CD4-positive, alpha-beta T cell treated with Interleukin-12 subunit alpha and Interleukin-12 subunit beta, for 1 hour (primary cell): ENCODE measurements around the gene GNAQ.
"Not testable (repeated sequence)": the region's sequence is repeated elsewhere in the genome, so short reads cannot be mapped to it uniquely, and the experiment has no call there.

ENCODE experiments used
- DNase-seq: peaks from one replicate; pipeline ENCODE4 v3.0.0-alpha.2; 2020

Gene GNAQ

DNA sequence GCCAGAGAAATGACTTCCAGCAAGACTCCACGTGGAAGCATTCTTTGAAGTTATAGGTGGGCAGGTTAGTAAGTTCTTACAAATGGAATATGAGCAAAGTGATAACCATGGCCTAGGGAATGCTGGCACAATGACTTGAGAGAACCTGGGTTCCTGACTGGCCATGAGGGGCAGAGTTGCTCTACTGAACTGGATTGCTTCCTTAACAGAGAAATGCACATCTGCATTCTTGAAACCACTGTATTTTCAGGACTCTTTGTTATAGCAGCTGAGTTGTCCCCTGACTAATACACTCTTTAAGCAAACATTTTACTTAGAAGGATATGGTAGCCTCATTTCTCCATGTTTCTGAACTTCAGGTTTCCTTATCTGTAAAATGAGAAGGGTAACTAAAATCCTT is 275.2 kb downstream of the GNAQ start:
- DNase-seq: no peak

DNA sequence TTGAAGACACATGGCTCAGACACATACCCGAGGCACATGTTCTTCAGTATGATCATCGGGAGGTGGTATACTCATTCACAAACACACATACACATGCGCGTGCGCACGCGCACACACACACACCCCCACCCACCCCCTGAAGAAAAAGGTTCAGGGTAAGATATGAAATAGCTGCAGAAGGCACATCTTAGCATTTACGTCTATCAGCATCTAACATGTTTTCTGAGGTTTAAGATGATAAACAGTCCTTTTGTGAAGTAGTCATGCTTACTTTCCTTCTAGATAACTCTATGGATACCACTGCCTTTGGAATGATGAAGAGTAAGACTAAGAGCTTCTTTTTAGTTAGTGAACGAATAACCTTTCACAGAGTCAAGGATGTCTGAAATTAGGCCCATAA is 278.4 kb downstream of the GNAQ start:
- no peak for DNase-seq

DNA sequence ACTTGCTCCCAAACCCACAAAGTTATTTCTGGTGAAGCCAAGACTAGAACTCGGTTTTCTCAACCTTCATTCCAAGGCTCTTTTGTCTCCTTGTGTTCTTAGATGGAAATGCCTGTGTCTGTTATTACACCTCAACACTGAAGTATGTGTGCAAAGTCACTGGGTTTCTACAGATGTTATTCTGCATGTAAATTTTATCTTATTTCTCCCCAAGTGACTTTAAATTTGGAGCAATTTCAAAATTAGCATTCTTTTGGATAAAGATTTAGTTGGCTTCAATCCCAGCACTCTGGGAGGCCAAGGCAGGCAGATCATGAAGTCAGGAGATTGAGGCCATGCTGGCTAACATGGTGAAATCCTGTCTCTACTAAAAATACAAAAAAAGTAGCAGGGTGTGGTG is 279.1 kb downstream of the GNAQ start:
- no peak for DNase-seq

DNA sequence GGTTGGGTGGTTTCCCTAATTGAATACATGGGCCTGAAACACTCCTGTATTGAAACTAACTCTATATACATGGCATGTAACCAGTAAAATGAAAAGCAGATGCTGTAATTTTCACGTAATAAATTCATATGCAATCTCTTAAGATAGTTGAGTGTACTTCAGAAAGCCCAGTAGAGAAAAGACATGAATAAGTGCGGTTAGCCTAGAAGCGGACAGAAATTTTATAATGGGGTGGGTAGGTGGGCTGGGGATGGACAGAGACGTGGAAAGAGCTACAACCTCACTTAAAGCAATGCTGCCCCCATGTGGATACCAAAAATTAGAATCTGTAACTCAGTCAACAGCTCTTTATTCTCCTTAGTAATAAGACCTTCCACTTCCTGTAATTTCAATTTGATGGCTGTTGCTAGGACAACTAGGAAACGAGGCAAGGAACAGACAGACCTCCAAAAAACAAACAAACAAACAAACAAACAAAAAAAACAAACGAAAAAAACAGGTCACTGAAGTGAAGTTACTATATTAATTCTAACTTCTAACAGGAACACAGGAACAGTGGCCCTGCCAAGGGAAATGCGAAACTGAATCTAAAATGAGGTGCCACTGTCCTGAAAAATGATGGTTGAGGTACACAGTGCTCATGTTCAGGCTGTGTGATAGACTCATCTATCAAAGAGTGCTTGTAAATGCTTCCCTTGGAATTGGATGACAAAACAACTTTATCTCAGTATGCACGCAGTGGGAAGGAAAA is 280.1 kb downstream of the GNAQ start:
- DNase-seq: peak; percentile 30

DNA sequence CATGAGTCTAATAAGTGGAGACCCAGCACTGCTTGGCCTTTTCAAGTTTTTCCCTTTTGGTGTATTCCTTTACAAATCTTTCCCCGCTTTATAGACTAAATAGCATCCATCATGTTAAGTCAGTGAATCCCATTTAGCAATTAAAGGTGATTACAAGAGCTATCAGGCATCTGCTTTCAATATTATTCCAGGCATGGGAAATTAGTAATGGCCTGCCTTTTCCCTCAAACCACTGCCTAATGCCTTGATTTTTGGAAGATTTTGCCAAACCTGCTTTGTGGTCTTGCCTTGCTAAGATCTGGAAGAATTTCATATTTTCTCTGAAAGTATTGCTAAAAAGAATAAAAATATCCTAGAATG is 280.6 kb downstream of the GNAQ start:
- DNase-seq: no peak

DNA sequence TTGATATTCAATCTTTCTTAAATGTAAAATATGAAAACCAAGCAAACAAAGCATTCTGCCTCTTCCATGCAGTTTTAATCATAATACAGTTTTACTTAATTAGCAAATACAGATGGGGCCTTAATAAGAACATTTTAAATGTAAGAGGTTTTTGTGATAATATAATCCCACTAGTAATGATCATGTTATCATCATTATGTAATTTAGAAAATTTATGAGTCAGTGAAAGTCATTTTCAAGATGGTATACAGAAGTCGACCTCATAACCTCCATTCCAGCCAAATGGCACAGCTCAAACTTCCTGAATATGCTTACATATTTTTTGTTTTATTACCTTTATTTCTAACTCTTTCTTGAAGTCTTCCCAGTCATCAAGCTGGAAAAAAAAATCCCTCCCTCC is 281.3 kb downstream of the GNAQ start:
- DNase-seq: no peak

DNA sequence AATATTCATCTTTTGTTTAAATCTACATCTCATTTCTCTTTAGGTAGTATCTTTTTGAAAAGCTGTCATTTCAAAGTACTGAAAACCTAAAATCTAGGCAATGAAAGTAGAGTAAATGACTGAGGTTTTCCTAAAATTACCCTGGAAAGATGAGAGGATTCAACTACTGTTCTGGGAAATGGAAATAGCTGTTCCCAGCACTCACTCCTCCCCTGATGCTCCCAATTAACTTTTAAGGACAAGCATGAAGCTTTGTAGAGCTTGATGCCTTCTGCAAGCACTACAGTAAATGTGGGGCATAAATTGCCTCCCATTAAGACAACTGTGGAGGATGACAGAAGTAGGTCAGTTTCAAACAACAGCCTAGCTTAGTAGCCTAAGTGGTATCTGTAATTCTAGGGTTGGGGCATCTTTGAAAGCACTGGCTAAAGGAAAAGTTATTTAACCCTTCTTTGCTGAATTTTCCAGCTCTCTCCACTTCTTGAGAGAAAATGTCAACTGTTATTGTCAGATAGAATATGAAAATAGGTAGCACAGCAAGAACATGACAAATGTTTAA is 283.3 kb downstream of the GNAQ start:
- DNase-seq: no peak

DNA sequence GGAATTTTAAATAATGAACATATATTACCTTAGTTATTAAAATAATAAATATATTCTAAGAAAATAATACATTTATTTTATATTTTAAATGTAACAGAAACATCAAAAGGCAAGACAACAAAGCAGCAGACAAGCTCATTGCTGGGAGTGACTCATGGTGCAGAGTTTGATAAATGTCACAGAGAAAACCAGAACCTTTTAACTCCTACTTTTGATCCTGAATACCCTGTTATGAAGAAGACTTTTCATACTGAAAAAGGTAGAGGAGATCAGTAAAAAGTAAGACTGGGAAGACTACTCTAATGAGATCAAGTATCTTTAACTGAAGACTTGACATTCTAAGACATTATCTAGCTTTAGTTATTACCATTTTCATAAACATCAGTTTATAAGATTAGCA is 284.4 kb downstream of the GNAQ start:
- DNase-seq: no peak

DNA sequence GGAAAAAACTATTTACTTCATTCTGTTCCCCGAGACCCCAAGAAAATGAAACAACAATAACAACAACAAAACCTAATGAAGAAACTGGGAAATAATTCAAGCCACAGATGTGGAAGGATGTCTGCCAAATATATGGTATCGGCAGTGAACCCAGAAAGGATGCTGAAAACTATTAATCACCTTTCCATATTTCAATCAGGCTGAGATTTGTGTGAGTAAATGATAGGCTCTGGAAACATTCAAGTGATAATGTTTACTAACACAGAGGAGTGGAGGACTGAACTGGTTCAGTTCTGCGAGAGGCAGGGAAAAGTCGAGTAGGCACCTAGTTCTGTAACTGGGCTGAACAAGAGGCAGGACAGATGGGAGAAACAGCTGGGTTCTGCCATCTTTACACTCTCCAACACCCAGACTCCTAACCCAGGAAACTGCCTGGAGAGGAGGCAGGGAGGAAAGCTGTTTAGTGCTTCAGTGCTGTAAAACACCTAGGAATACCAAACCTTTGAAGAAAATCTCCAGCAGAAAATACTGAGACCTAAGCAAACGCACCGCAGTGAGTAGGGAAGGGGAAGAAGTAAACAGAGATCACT is 286.7 kb downstream of the GNAQ start:
- DNase-seq: no peak

DNA sequence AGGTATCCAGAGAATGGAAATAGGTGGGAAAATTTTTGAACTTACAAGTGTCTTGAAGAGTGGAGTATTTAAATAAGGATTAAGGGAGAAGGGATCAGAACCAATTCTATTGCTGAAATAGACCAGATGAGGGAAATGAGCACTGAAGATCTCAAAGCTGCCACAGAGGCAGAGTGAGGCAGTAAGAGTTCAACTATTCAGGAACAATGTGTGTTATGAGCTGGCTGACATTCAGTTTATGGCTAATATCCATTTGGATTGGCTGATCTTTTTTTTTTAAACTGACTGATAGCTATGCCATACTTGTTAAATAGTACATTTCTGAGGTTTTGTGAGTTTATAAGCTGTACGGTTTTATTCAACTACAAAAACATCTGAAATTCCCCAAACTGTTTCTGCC is 288.2 kb downstream of the GNAQ start:
- no peak for DNase-seq

DNA sequence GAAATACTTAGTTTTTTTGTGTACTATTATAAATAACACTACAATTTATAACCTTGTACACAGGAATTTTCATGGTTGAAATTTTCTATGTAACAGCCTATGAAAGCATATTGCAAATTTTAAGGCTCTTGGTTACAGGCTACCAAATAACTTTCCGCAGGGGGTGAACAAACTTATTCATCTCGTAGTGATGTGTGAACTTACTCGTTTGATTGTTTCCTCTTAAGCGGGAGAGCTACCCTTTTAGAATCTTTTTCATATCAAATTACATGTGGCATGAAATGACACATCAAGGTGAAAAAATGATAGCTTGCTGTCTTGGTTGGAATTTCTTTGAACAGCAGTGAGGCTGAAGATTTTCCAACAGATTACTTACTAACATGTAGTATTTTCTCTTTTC is 292.7 kb downstream of the GNAQ start:
- no peak for DNase-seq

DNA sequence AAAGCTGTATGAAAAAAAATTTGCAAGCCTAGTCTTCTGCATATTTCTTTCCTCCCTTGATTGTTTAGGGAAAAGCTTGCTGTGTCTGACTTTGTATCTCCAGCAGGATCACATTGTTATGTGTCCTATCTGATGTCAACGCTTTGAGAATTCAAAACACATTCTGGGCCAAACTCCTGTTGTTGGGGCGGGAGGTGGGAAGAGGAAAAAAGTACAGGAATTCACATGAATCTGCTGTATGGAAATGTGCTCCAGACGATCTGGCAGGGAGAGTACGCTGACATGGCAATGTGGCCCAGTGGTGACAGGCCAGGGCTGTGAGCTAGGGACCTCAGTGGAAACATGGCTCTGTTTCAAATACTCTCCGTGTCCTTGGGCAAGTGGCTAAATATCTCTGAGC is 296.1 kb downstream of the GNAQ start:
- no peak for DNase-seq

DNA sequence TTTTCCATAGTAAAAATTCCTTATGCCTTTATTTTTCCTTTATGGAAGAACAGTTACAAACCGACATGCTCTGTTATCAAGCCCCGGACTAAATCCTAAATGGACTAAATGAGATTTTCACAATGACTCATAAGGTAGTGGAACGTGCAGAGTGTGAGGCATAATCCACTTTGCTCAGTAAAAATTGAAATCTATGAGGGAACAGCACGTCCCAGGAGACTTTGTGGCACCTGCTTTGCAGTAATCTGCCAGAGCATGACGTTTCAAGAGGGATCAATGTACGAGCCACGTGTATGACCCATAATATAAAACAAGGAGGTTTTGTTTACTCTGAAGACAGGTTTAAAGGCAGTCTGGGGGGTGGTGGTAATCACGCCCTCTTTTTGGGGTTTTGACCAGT is 299.7 kb downstream of the GNAQ start:
- no peak for DNase-seq

DNA sequence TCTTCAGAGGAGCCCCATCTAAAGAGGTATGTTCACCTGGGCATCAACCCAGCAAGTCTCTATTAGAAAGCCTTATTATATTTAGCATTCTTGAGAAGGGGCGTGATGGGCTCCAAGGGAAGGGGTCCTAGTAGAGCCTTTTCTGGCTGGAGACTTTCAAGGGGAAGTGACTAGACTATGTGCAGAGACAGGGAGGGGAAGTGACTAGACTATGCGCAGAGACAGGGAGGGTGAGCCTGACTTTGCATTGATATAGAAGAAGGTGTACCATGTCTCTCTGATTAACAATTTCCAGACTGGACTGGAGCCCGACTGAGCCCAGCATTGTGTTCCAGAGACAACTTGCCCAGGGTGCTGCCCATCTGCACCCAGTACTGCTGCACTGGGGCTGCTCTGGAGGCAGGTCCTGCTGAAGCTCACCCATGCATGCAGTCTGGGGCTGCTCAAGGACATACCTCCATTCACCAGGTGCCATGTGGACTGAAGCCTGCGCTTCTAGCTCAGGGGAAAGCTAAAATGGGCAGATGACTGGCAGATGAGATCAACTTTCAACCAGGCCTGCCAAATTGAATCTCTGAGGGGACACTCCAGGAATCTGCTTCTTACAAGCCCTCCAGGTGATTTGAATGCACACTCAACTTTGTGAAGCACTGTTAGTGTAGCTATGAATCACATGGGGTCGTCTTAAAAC is 300.5 kb downstream of the GNAQ start:
- no peak for DNase-seq

DNA sequence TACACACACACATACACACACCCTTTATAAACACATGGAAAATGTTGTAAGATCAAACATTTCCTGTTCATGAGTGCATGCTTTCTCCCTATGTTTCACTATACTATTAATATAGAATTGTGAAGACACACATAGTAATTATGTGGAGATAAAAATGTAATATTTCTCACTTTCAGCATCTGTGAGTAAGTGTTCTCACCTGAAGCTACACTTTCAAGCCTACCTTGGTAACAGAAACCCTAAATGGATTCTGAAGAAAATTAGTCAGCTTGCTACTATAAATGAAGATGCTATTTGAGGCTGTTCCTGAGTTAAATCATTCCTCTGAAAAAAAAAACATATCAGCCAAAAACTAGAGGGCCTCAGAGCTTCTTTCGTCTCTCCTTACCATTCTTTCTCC is 302.4 kb downstream of the GNAQ start:
- DNase-seq: no peak

DNA sequence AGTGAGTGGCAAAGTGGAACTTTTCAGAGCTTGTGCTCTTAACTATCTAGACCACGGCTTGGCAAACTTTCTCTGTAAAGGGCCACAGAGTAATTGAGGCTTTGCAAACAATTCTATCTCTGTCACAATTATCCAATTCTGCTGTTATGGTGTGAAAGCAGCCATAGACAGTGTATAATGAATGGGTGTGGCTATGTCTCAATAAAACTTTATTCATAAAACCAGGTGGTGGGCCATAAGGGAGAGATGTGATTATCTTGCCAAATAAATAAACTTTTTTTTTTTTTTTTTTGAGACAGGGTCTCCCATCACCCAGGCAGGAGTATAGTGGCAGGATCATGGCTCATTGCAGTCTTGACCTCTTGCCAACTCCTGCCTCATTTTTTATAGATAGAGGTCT is 304.8 kb downstream of the GNAQ start:
- no peak for DNase-seq

DNA sequence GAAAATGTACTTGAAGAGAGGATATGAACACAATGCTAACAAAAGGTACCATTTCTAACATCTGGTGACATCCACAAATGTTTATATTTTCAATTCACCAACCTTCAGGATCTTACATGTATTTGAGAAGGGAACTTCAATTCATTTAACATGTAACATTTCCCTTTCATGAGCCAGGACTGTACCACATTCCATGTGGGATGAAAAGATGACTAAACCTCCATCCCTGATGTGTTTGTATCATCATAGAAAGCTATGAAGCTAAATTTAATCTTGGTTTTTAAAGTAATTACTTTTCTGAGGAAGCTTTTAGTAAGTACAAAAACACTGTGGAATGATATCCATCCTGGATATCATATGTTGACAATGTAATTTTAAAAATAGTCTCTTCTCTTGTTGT is 305.3 kb downstream of the GNAQ start:
- no peak for DNase-seq

DNA sequence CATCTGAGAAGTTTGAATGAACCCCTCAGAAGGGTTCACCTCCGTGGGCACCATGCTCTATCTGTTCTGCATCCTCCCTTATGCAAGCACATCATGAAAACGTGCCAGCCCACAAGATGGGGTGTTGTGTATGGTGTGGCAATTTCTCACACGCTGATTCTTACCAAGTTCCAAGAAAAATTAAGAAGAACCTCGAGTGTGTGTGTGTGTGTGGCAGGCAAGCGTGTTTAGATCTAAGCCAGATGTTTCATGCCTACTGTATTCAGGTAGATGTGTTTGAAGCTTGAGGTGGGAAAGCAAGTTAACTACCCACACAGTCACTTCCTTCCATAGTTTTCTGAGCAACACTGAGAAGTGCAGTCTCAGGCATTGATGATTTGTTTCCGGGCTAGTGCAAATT is 305.8 kb downstream of the GNAQ start:
- DNase-seq: no peak

DNA sequence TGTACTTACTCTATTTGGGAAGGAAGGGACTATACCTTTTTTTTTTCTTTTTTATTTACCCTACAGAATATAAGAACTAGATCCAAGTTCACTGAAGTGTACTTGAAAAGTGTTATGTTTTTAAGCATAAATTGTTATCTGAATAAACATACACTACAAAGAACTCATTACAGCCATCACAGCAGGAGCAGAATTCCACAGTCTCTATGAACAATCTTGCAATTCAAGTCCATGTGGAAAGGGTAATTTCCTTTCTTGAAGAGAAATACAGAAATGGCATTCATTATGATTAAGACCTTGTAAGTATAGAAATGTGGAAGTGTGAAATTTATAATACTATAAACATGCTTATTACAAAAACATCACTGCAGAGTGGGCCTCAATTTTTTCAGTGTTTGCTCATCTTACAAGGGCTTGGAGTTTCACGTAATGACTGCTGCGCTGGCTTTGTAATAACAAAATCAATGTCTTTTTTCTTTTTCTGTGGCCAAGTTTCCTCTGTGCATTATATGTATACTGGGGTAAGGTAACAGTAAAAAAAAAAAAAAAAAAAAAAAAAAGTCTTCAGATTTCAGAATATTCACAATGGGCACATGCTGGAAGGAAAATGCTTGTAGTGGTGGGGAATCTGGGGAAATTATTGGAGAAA is 306.4 kb downstream of the GNAQ start:
- no peak for DNase-seq

DNA sequence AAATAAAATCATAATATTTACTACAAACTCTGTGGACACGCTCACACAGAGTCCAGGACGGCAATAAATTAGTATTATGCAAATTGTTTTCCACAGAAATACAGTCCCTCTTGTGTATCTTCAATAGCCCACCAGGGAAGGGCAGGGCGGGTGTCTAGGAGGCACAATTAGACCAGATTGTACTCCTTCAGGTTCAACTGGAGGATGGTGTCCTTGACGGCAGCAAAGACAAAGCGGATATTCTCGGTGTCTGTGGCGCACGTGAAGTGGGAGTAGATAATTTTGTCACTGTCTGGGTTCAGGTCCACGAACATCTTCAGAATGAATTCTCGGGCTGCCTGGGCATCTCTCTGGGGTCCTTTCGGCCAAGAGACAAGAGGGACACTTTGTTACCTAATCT is 310.5 kb downstream of the GNAQ start:
- not testable (repeated sequence) for DNase-seq

DNA sequence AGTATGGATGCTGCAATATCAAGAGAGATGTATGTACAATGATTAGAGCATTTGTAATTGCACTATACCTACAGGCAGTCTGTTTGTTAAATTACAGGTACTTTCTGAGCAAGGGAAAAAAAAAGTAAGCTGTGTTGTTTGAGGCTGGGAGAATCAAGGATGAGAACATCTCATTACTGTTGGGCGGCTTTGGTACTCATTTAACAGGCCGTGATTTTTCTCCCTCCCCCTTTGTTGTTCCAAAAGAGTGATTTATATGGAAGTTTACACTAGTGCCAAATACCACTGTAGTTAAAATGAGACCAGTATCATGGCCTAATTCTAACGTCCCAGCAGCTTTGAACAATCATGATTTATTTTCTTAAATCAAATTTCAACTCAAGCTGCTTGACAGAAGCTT is 312.3 kb downstream of the GNAQ start:
- DNase-seq: no peak

DNA sequence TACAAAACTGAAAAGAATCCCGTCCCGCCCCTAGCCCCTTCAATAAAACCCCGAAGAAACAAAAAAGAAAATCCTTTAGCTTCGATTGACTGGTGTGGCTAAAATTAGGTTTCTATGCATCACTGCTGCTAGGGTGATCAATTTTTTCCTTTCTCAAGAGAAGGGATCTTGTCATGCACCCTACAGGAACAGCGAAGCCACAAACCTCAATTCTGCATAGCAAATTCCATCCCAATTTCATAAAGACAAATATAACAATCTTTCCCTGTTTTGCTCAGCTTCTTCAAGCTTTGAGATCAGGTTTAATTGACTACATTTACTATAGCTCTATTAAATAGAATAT is 313.3 kb downstream of the GNAQ start:
- not testable (repeated sequence) for DNase-seq

DNA sequence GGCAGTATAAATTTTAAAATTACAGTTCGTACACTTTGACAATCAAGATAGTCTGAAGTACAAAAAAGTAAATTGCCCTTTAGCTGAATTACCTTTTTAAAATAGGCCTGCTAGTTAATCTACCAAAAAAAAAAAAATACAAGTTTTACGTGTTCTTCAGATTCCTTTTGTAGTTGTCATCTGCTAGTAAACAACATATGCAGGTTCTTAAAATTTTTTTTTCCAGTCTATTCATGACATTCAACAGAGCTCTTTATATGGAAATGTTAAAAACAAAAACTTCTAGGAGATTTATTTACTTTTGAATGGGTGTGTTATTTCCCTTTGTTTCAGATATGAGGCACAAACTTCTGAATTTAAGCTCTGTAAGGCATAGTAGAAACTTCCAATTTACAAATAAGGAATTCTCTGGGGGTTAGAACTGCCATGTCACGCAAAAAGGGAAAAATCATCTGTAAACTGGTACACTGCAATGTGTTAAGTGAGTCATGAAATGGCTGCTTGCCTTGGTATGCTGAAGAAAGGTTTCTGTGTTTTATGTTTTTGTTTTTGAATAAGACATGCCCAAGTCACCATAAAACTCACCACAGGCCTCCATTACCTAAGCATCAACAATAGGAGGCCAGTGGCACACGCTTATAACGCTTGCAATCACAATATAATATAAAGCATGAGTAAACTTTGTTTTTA is 313.9 kb downstream of the GNAQ start:
- not testable (repeated sequence) for DNase-seq
